GM23338 (cell line): ENCODE data around the gene AEBP2. TPM values are rescaled to one million over a fixed set of nuclear protein-coding genes. Genes with fewer than 3 reads are reported as not detected.

Experiments used
- ATAC-seq: fragments of 200-7000 bp; cut with Tn5 transposase; 3 replicates; pipeline ENCODE4 v1.9.1; 2020
- DNase-seq: peaks from one replicate; pipeline ENCODE4 v3.0.0-alpha.2; 2015; ENCODE audit warnings: low spot score
- H2AFZ ChIP-seq: fragments of 200-600 bp; sonication (generic); 2 replicates; pipeline ENCODE4 v1.8.0; 2016; ENCODE audit warnings: antibody characterized with exemption, mild to moderate bottlenecking, moderate library complexity
- H3F3A ChIP-seq: fragments of 200-600 bp; sonication (generic); replicated peaks from 2 replicates; pipeline ENCODE4 v1.8.0; 2017; ENCODE audit warnings: antibody characterized with exemption, mixed run types, low read depth
- H3K27ac ChIP-seq: fragments of 200-600 bp; sonication (generic); 2 replicates; pipeline ENCODE4 v1.6.1; 2016; ENCODE audit warnings: low read depth
- H3K27me3 ChIP-seq: fragments of 200-600 bp; sonication (generic); 2 replicates; pipeline ENCODE4 v1.8.0; 2016; ENCODE audit warnings: mild to moderate bottlenecking, mixed run types, moderate library complexity; ENCODE audit not compliant: insufficient read depth
- H3K36me3 ChIP-seq: fragments of 200-600 bp; sonication (generic); 2 replicates; pipeline ENCODE4 v1.8.0; 2016; ENCODE audit warnings: mild to moderate bottlenecking; ENCODE audit not compliant: insufficient read depth
- H3K4me1 ChIP-seq: fragments of 200-600 bp; sonication (generic); 2 replicates; pipeline ENCODE4 v1.8.0; 2016; ENCODE audit warnings: mild to moderate bottlenecking, moderate library complexity; ENCODE audit not compliant: insufficient read depth
- H3K4me2 ChIP-seq: fragments of 200-600 bp; sonication (generic); 2 replicates; pipeline ENCODE4 v1.7.1; 2017; ENCODE audit warnings: mixed run types
- H3K4me3 ChIP-seq: fragments of 200-600 bp; sonication (generic); 2 replicates; pipeline ENCODE4 v1.6.1; 2016; ENCODE audit warnings: mixed run types
- H3K79me2 ChIP-seq: fragments of 200-600 bp; sonication (generic); replicated peaks from 2 replicates; pipeline ENCODE4 v1.8.0; 2017; ENCODE audit warnings: mild to moderate bottlenecking; ENCODE audit not compliant: insufficient read depth
- H3K9me2 ChIP-seq: fragments of 200-600 bp; sonication (generic); 2 replicates; pipeline ENCODE4 v1.8.0; 2017; ENCODE audit not compliant: insufficient read depth
- H4K20me1 ChIP-seq: fragments of 200-600 bp; sonication (generic); replicated peaks from 2 replicates; pipeline ENCODE4 v1.8.0; 2017; ENCODE audit warnings: mild to moderate bottlenecking; ENCODE audit not compliant: insufficient read depth
- H3K27ac Mint-ChIP-seq: 2 replicates; pipeline ENCODE4 v1.8.0; 2020; ENCODE audit warnings: inconsistent platforms, mild to moderate bottlenecking, moderate library complexity, mixed read lengths
- H3K27me3 Mint-ChIP-seq: 3 replicates; pipeline ENCODE4 v1.8.0; 2022; ENCODE audit warnings: low read depth, mild to moderate bottlenecking, moderate library complexity, mixed read lengths, inconsistent platforms; ENCODE audit not compliant: insufficient read depth, poor library complexity
- H3K36me3 Mint-ChIP-seq: 3 replicates; pipeline ENCODE4 v1.8.0; 2021; ENCODE audit warnings: low read depth, mild to moderate bottlenecking, inconsistent platforms, moderate library complexity, mixed read lengths
- H3K4me1 Mint-ChIP-seq: 3 replicates; pipeline ENCODE4 v1.8.0; 2020; ENCODE audit warnings: mild to moderate bottlenecking, inconsistent platforms, mixed read lengths
- H3K4me3 Mint-ChIP-seq: 3 replicates; pipeline ENCODE4 v1.8.0; 2021; ENCODE audit warnings: moderate library complexity, mild to moderate bottlenecking, inconsistent platforms, mixed read lengths
- H3K9me3 Mint-ChIP-seq: 3 replicates; pipeline ENCODE4 v1.8.0; 2020; ENCODE audit warnings: moderate library complexity, mild to moderate bottlenecking, inconsistent platforms, mixed read lengths
- CREB1 ChIP-seq: fragments of 250-450 bp; sonication (Bioruptor Pico); IDR thresholded peaks from 2 replicates; pipeline ENCODE4 v1.5.0; 2020; ENCODE audit warnings: low read depth, mild to moderate bottlenecking, moderate library complexity
- CTCF ChIP-seq, 2 experiments: fragments of 200-600 bp in 1 of 2; sonication (generic) in 1 of 2; conservative IDR thresholded peaks; 2 replicates each; pipeline versions ENCODE4 v1.5.1 to v1.6.1; 2016 to 2017; ENCODE audit warnings: antibody characterized with exemption in 2 of 2, low read depth in 2 of 2, mild to moderate bottlenecking in 2 of 2, moderate library complexity in 1 of 2
- ETS1 ChIP-seq: IDR thresholded peaks from 2 replicates; pipeline ENCODE4 v1.6.1; 2016; ENCODE audit warnings: antibody characterized with exemption
- EZH2 ChIP-seq: fragments of 200-600 bp; sonication (generic); IDR thresholded peaks from one replicate; pipeline ENCODE4 v1.8.0; 2017; ENCODE audit warnings: antibody characterized with exemption, mild to moderate bottlenecking, low read depth; ENCODE audit not compliant: unreplicated experiment
- EZH2phosphoT487 ChIP-seq: fragments of 200-600 bp; sonication (generic); IDR thresholded peaks from one replicate; pipeline ENCODE4 v1.8.1; 2018; ENCODE audit warnings: antibody characterized with exemption; ENCODE audit not compliant: unreplicated experiment
- JUNB ChIP-seq: IDR thresholded peaks from one replicate; pipeline ENCODE4 v1.6.1; 2016; ENCODE audit warnings: antibody characterized with exemption; ENCODE audit not compliant: unreplicated experiment
- NANOG ChIP-seq: IDR thresholded peaks from 2 replicates; pipeline ENCODE4 v1.6.1; 2016; ENCODE audit warnings: antibody characterized with exemption, borderline replicate concordance
- POLR2AphosphoS5 ChIP-seq: IDR thresholded peaks from 2 replicates; pipeline ENCODE4 v1.6.1; 2016; ENCODE audit warnings: antibody characterized with exemption, low read depth
- REST ChIP-seq: IDR thresholded peaks from one replicate; pipeline ENCODE4 v1.6.1; 2018; ENCODE audit warnings: antibody characterized with exemption; ENCODE audit not compliant: unreplicated experiment
- STAT1 ChIP-seq: IDR thresholded peaks from one replicate; pipeline ENCODE4 v1.6.1; 2016; ENCODE audit warnings: antibody characterized with exemption; ENCODE audit not compliant: unreplicated experiment
- ZNF114 ChIP-seq: fragments of 250-450 bp; sonication (Bioruptor Pico); IDR thresholded peaks from 2 replicates; pipeline ENCODE4 v1.5.0; 2020; ENCODE audit warnings: mild to moderate bottlenecking, moderate library complexity
- ZNF331 ChIP-seq: fragments of 250-450 bp; sonication (Bioruptor Pico); IDR thresholded peaks from 2 replicates; pipeline ENCODE4 v1.5.0; 2020; ENCODE audit warnings: low read depth, mild to moderate bottlenecking, moderate library complexity
- ZNF462 ChIP-seq: fragments of 250-450 bp; sonication (Bioruptor Pico); IDR thresholded peaks from 2 replicates; pipeline ENCODE4 v1.5.0; 2020; ENCODE audit warnings: mild to moderate bottlenecking, moderate library complexity
- polyA plus RNA-seq: library from polyadenylated mRNA; unstranded; fragments of >200 nt; fragmentation: Nextera tagmentation; extraction: Ambion mirVana; gene quantifications from 2 replicates; pipeline ENCODE4 v1.2.1, GENCODE V29; 2016
- total RNA-seq: library from RNA; depleted of rRNA; stranded (reverse); fragments of >200 nt; shearing (Covaris generic); gene quantifications from 2 replicates; pipeline ENCODE4 v1.2.3, GENCODE V29; 2014

The AEBP2 gene
- total and polyA plus RNA-seq, 2 experiments from 2014 or later: 39.3 to 48.1 TPM

- H3K36me3 Mint-ChIP-seq: peaks cover 11% of the 10 kb centered on the region
- no peak overlapping the region for H3K4me3 Mint-ChIP-seq
- H4K20me1 ChIP-seq: no peaks in the 10 kb centered on the region
- no peaks in the 10 kb centered on the region; the same call in 1 of the 2 replicates for H3K4me1 ChIP-seq
- H3K4me1 Mint-ChIP-seq: peaks cover 5% of the 10 kb centered on the region; the same call in 2 of the 3 replicates
- H3K27me3 ChIP-seq: no peaks in the 10 kb centered on the region
- H2AFZ ChIP-seq: peak overlapping the region; percentile 52
- H3K27me3 Mint-ChIP-seq: peaks cover 2% of the 10 kb centered on the region
- no peak overlapping the region for H3K4me2 ChIP-seq
- no peak overlapping the region for H3K27ac ChIP-seq
- no peak overlapping the region for H3K4me3 ChIP-seq
- DNase-seq (no peak), ATAC-seq (no peak)
- peaks cover 13% of the 10 kb centered on the region; the same call in 2 of the 3 replicates for H3K9me3 Mint-ChIP-seq
- no peaks in the 10 kb centered on the region for H3K36me3 ChIP-seq
- no peaks in the 10 kb centered on the region for H3K79me2 ChIP-seq
- H3K9me2 ChIP-seq: 0 out of 2 replicates have a peak, but pooled peaks cover 3% of the 10 kb centered on the region
- H3F3A ChIP-seq: no peaks in the 10 kb centered on the region
- no peak for TF ChIP-seq REST
- no peak for TF ChIP-seq JUNB
- no peak for TF ChIP-seq ZNF331 (CRISPR knock-in tag)
- no peak for TF ChIP-seq NANOG
- TF ChIP-seq ZNF114 (CRISPR knock-in tag): no peak
- no peak for TF ChIP-seq EZH2
- no peak for TF ChIP-seq POLR2AphosphoS5
- TF ChIP-seq ZNF462 (CRISPR knock-in tag): no peak
- TF ChIP-seq STAT1: no peak
- TF ChIP-seq CTCF (conservative IDR thresholded peaks at IDR 0.05; ENCODE audit: low read depth in 2 of 2): no peak
- no peak for TF ChIP-seq ETS1
- no peak for TF ChIP-seq EZH2phosphoT487
- TF ChIP-seq CREB1: no peak
- no peak overlapping the region for H3K27ac Mint-ChIP-seq
These were observed 15.9 kb upstream of the AEBP2 start for GRCh38 chr12:19423166-19423930.
